GM10266 (cell line): ENCODE data around the gene RBM33.
A peak's percentile ranks its signal among the peaks of the same experiment; 100 is the strongest.

Experiments used
- DNase-seq: peaks from one replicate; pipeline ENCODE4 v3.0.0; 2012; ENCODE audit errors: extremely low spot score
- CTCF ChIP-seq: IDR thresholded peaks from 2 replicates; pipeline ENCODE4 v1.5.1; 2012; ENCODE audit warnings: mild to moderate bottlenecking, low read depth; ENCODE audit not compliant: control insufficient read depth, insufficient read depth; ENCODE audit errors: missing control alignments

RBM33 gene

GRCh38 chr7:155711081-155711480 is 66.6 kb downstream of the RBM33 start:
- no peak for TF ChIP-seq CTCF
- DNase-seq, result no peak

- no peak for TF ChIP-seq CTCF
- DNase-seq, result no peak
Measured at GRCh38 chr7:155713384-155713783, 68.9 kb downstream of the RBM33 start.

- no peak for TF ChIP-seq CTCF
Measured at GRCh38 chr7:155714702-155715101, 70.2 kb downstream of the RBM33 start.

GRCh38 chr7:155715111-155715805 is 70.8 kb downstream of the RBM33 start:
- TF ChIP-seq CTCF, result no peak
- no peak for DNase-seq

More at GRCh38 chr7:155714702-155715101, 70.2 kb downstream of the RBM33 start:
- no peak for DNase-seq

GRCh38 chr7:155717010-155717744 is 72.7 kb downstream of the RBM33 start:
- DNase-seq, result no peak
- no peak for TF ChIP-seq CTCF

- no peak for DNase-seq
- TF ChIP-seq CTCF, result no peak
Measured at GRCh38 chr7:155721056-155721455, 76.6 kb downstream of the RBM33 start.

- no peak for TF ChIP-seq CTCF
- DNase-seq, result peak; percentile 36
Measured at GRCh38 chr7:155722118-155722517, 77.7 kb downstream of the RBM33 start.
